ENCODE measurements around the gene NFYA.

NFYA gene

GRCh38 chr6:41036186-41036585, 36.6 kb upstream of the NFYA start:
- no peak overlapping the region for H3K9ac ChIP-seq (ENCODE audit: insufficient read length)
- no peaks in the 10 kb centered on the region for H3K9me3 ChIP-seq (ENCODE audit: low read depth, low read length)
- no peak overlapping the region for H3K4me3 ChIP-seq
- H3K27ac ChIP-seq, result no peak overlapping the region
- no peak for DNase-seq (ENCODE audit: low read depth, low spot score)
- TF ChIP-seq FOXP2 (optimal IDR thresholded peaks at IDR 0.05; ENCODE audit: control extremely low read depth, extremely low read length, insufficient read depth) (no peak), POLR2AphosphoS5 (IDR thresholded peaks at IDR 0.05; ENCODE audit: borderline replicate concordance, low read depth, low read length) (no peak), EZH2 (IDR thresholded peaks at IDR 0.05) (no peak)
- no peaks in the 10 kb centered on the region for H3K36me3 ChIP-seq (ENCODE audit: insufficient read depth, low read length)

- no peak overlapping the region for H3K4me3 ChIP-seq
- no peaks in the 10 kb centered on the region for H3K36me3 ChIP-seq (ENCODE audit: insufficient read depth, low read length)
- H3K9ac ChIP-seq (ENCODE audit: insufficient read length), result no peak overlapping the region
- no peaks in the 10 kb centered on the region for H3K9me3 ChIP-seq (ENCODE audit: low read depth, low read length)
- TF ChIP-seq FOXP2 (optimal IDR thresholded peaks at IDR 0.05; ENCODE audit: control extremely low read depth, extremely low read length, insufficient read depth), result no peak
- TF ChIP-seq EZH2 (IDR thresholded peaks at IDR 0.05), result no peak
- TF ChIP-seq POLR2AphosphoS5 (IDR thresholded peaks at IDR 0.05; ENCODE audit: borderline replicate concordance, low read depth, low read length), result no peak
- DNase-seq (ENCODE audit: low read depth, low spot score), result no peak
- no peak overlapping the region for H3K27ac ChIP-seq
These were observed 36.2 kb upstream of the NFYA start for GRCh38 chr6:41036601-41037000.

- no peak overlapping the region for H3K4me3 ChIP-seq
- no peak overlapping the region for H3K27ac ChIP-seq
- no peaks in the 10 kb centered on the region for H3K36me3 ChIP-seq (ENCODE audit: insufficient read depth, low read length)
- no peak for TF ChIP-seq POLR2AphosphoS5 (IDR thresholded peaks at IDR 0.05; ENCODE audit: borderline replicate concordance, low read depth, low read length)
- no peak for TF ChIP-seq FOXP2 (optimal IDR thresholded peaks at IDR 0.05; ENCODE audit: control extremely low read depth, extremely low read length, insufficient read depth)
- no peak for TF ChIP-seq EZH2 (IDR thresholded peaks at IDR 0.05)
- no peak overlapping the region for H3K9ac ChIP-seq (ENCODE audit: insufficient read length)
- DNase-seq (ENCODE audit: low read depth, low spot score), result no peak
- H3K9me3 ChIP-seq (ENCODE audit: low read depth, low read length), result no peaks in the 10 kb centered on the region
These were observed 35.5 kb upstream of the NFYA start for GRCh38 chr6:41037107-41037900.

GRCh38 chr6:41038205-41038604, 34.6 kb upstream of the NFYA start:
- no peaks in the 10 kb centered on the region for H3K9me3 ChIP-seq (ENCODE audit: low read depth, low read length)
- no peak for DNase-seq (ENCODE audit: low read depth, low spot score)

GRCh38 chr6:41039060-41039998, 33.4 kb upstream of the NFYA start, which contains the start of gene UNC5CL:
Gene UNC5CL (minus strand): TSS chr6:41039221. CDS start chr6:41035074, 4,147 bp downstream.
- no peak for TF ChIP-seq EZH2 (IDR thresholded peaks at IDR 0.05)
- TF ChIP-seq FOXP2 (optimal IDR thresholded peaks at IDR 0.05; ENCODE audit: control extremely low read depth, extremely low read length, insufficient read depth), result no peak
- TF ChIP-seq POLR2AphosphoS5 (IDR thresholded peaks at IDR 0.05; ENCODE audit: borderline replicate concordance, low read depth, low read length), result no peak
- Histone ChIP-seq H3K36me3 (ENCODE audit: insufficient read depth, low read length) (no peaks in the 10 kb centered on the region), H3K9ac (ENCODE audit: insufficient read length) (no peak within 1 kb of the TSS), H3K4me3 (no peak within 1 kb of the TSS), H3K9me3 (ENCODE audit: low read depth, low read length) (no peaks in the 10 kb centered on the region), H3K27ac (no peak within 1 kb of the TSS)
- no peak for DNase-seq (ENCODE audit: low read depth, low spot score)

More at GRCh38 chr6:41038205-41038604, 34.6 kb upstream of the NFYA start:
- Histone ChIP-seq H3K27ac (no peak overlapping the region), H3K9ac (ENCODE audit: insufficient read length) (no peak overlapping the region), H3K4me3 (no peak overlapping the region), H3K36me3 (ENCODE audit: insufficient read depth, low read length) (no peaks in the 10 kb centered on the region)
- TF ChIP-seq EZH2 (IDR thresholded peaks at IDR 0.05), result no peak
- no peak for TF ChIP-seq POLR2AphosphoS5 (IDR thresholded peaks at IDR 0.05; ENCODE audit: borderline replicate concordance, low read depth, low read length)

- H3K4me3 ChIP-seq, result no peak overlapping the region
- no peak for DNase-seq (ENCODE audit: low read depth, low spot score)
These were observed 32.5 kb upstream of the NFYA start for GRCh38 chr6:41040101-41040939.

GRCh38 chr6:41040940-41041536, 31.7 kb upstream of the NFYA start:
- Histone ChIP-seq H3K9ac (ENCODE audit: insufficient read length) (no peak overlapping the region), H3K27ac (no peak overlapping the region), H3K4me3 (no peak overlapping the region), H3K36me3 (ENCODE audit: insufficient read depth, low read length) (no peaks in the 10 kb centered on the region), H3K9me3 (ENCODE audit: low read depth, low read length) (no peaks in the 10 kb centered on the region)
- no peak for TF ChIP-seq EZH2 (IDR thresholded peaks at IDR 0.05)
- no peak for TF ChIP-seq FOXP2 (optimal IDR thresholded peaks at IDR 0.05; ENCODE audit: control extremely low read depth, extremely low read length, insufficient read depth)
- no peak for TF ChIP-seq POLR2AphosphoS5 (IDR thresholded peaks at IDR 0.05; ENCODE audit: borderline replicate concordance, low read depth, low read length)
- no peak for DNase-seq (ENCODE audit: low read depth, low spot score)

More at GRCh38 chr6:41040101-41040939, 32.5 kb upstream of the NFYA start:
- Histone ChIP-seq H3K9ac (ENCODE audit: insufficient read length) (no peak overlapping the region), H3K36me3 (ENCODE audit: insufficient read depth, low read length) (no peaks in the 10 kb centered on the region), H3K9me3 (ENCODE audit: low read depth, low read length) (no peaks in the 10 kb centered on the region), H3K27ac (no peak overlapping the region)
- TF ChIP-seq FOXP2 (optimal IDR thresholded peaks at IDR 0.05; ENCODE audit: control extremely low read depth, extremely low read length, insufficient read depth), result no peak
- no peak for TF ChIP-seq EZH2 (IDR thresholded peaks at IDR 0.05)
- no peak for TF ChIP-seq POLR2AphosphoS5 (IDR thresholded peaks at IDR 0.05; ENCODE audit: borderline replicate concordance, low read depth, low read length)
